Loucy (cell line): ENCODE measurements around the gene SNX22.

Experiments used
- H2AFZ ChIP-seq: fragments of 200-600 bp; sonication (generic); 2 replicates; pipeline ENCODE4 v1.6.0; 2016; ENCODE audit warnings: antibody characterized with exemption, mild to moderate bottlenecking, low read length, moderate library complexity
- H3F3A ChIP-seq: fragments of 200-600 bp; 2 replicates; pipeline ENCODE4 v1.6.0; 2016; ENCODE audit warnings: antibody characterized with exemption, low read depth, mild to moderate bottlenecking
- H3K27me3 ChIP-seq: fragments of 200-600 bp; sonication (generic); 2 replicates; pipeline ENCODE4 v1.6.1; 2014; ENCODE audit warnings: low read length, mild to moderate bottlenecking; ENCODE audit not compliant: insufficient read depth, poor library complexity, severe bottlenecking
- H3K36me3 ChIP-seq: fragments of 200-600 bp; sonication (generic); 2 replicates; pipeline ENCODE4 v1.6.1; 2016; ENCODE audit warnings: low read length; ENCODE audit not compliant: insufficient read depth
- H3K4me1 ChIP-seq: fragments of 200-600 bp; sonication (generic); 2 replicates; pipeline ENCODE4 v1.5.1; 2014; ENCODE audit warnings: low read length, mild to moderate bottlenecking; ENCODE audit not compliant: insufficient read depth, poor library complexity, severe bottlenecking
- H3K4me2 ChIP-seq: fragments of 200-600 bp; sonication (generic); 2 replicates; pipeline ENCODE4 v1.6.0; 2014; ENCODE audit warnings: antibody characterized with exemption, low read length, low read depth, mild to moderate bottlenecking; ENCODE audit not compliant: poor library complexity, severe bottlenecking
- H3K4me3 ChIP-seq: fragments of 200-600 bp; sonication (generic); 2 replicates; pipeline ENCODE4 v1.5.1; 2014; ENCODE audit warnings: low read length, mild to moderate bottlenecking, mixed read lengths; ENCODE audit not compliant: poor library complexity, severe bottlenecking
- H3K79me2 ChIP-seq: fragments of 200-600 bp; sonication (generic); 2 replicates; pipeline ENCODE4 v1.6.1; 2014; ENCODE audit warnings: low read length; ENCODE audit not compliant: insufficient read depth
- H3K9ac ChIP-seq: fragments of 200-600 bp; sonication (generic); 2 replicates; pipeline ENCODE4 v1.6.0; 2014; ENCODE audit warnings: mild to moderate bottlenecking, low read depth, low read length, moderate library complexity; ENCODE audit not compliant: poor library complexity, severe bottlenecking
- H3K9me2 ChIP-seq: fragments of 200-600 bp; sonication (generic); replicated peaks from 2 replicates; pipeline ENCODE4 v1.6.1; 2016; ENCODE audit warnings: low read depth, low read length, mixed read lengths
- H3K9me3 ChIP-seq: fragments of 200-600 bp; sonication (generic); 2 replicates; pipeline ENCODE4 v1.6.1; 2014; ENCODE audit warnings: mild to moderate bottlenecking, antibody characterized with exemption, low read length, low read depth; ENCODE audit not compliant: insufficient read depth
- H4K20me1 ChIP-seq: fragments of 200-600 bp; sonication (generic); 2 replicates; pipeline ENCODE4 v1.6.0; 2014; ENCODE audit warnings: antibody characterized with exemption, low read length, mild to moderate bottlenecking; ENCODE audit not compliant: insufficient read depth, poor library complexity, severe bottlenecking
- CTCF ChIP-seq: fragments of 200-600 bp; sonication (generic); conservative IDR thresholded peaks from 2 replicates; pipeline ENCODE4 v1.5.1; 2014; ENCODE audit warnings: mild to moderate bottlenecking, antibody characterized with exemption, low read length
- EZH2phosphoT487 ChIP-seq: fragments of 200-600 bp; IDR thresholded peaks from 2 replicates; pipeline ENCODE4 v1.6.1; 2018; ENCODE audit warnings: antibody characterized with exemption, mild to moderate bottlenecking, moderate library complexity, borderline replicate concordance

SNX22 gene

GRCh38 chr15:64130159-64130558 is 21.4 kb upstream of the SNX22 start:
- Histone ChIP-seq H3K9me2 (no peaks in the 10 kb centered on the region), H3K36me3 (peaks cover 90% of the 10 kb centered on the region), H3K4me2 (no peak overlapping the region), H3K4me3 (no peak overlapping the region), H3F3A (no peaks in the 10 kb centered on the region), H4K20me1 (no peaks in the 10 kb centered on the region), H3K79me2 (no peaks in the 10 kb centered on the region), H3K9ac (no peak overlapping the region), H3K27me3 (no peaks in the 10 kb centered on the region), H2AFZ (no peak overlapping the region), H3K4me1 (no peaks in the 10 kb centered on the region), H3K9me3 (no peaks in the 10 kb centered on the region)
- TF ChIP-seq EZH2phosphoT487 (no peak), CTCF (no peak)

DNA sequence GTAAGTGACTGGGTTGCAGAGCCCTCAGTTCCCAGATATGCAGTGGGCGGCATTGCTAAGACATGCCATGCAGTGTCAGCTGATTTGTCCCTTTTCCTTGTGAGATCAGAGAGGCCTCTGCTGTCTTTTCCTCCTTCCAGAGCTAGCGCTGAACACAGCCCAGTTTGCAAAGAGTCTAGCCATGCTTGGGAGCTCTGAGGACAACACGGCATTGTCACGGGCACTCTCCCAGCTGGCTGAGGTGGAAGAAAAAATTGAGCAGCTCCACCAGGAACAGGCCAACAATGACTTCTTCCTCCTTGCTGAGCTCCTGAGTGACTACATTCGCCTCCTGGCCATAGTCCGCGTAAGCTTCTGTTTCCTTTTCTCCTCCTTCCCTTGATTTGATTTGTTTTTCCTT is 20.0 kb upstream of the SNX22 start:
- Histone ChIP-seq H3K79me2 (no peaks in the 10 kb centered on the region), H3K36me3 (peaks cover 92% of the 10 kb centered on the region), H2AFZ (no peak overlapping the region), H4K20me1 (no peaks in the 10 kb centered on the region), H3K4me1 (no peaks in the 10 kb centered on the region), H3K4me3 (no peak overlapping the region), H3K27me3 (no peaks in the 10 kb centered on the region), H3K9me2 (no peaks in the 10 kb centered on the region), H3K9me3 (no peaks in the 10 kb centered on the region), H3K9ac (no peak overlapping the region), H3K4me2 (no peak overlapping the region), H3F3A (no peaks in the 10 kb centered on the region)
- TF ChIP-seq EZH2phosphoT487, result no peak
- no peak for TF ChIP-seq CTCF

GRCh38 chr15:64132217-64132616 is 19.3 kb upstream of the SNX22 start:
- Histone ChIP-seq H3K4me2 (no peak overlapping the region), H3K27me3 (no peaks in the 10 kb centered on the region), H3K9me2 (no peaks in the 10 kb centered on the region), H3K79me2 (no peaks in the 10 kb centered on the region), H3K9ac (no peak overlapping the region), H3K4me3 (no peak overlapping the region), H3F3A (no peaks in the 10 kb centered on the region), H4K20me1 (no peaks in the 10 kb centered on the region), H3K36me3 (peaks cover 92% of the 10 kb centered on the region), H3K4me1 (no peaks in the 10 kb centered on the region), H2AFZ (no peak overlapping the region), H3K9me3 (no peaks in the 10 kb centered on the region)
- TF ChIP-seq EZH2phosphoT487, result no peak
- TF ChIP-seq CTCF, result no peak
